Stimulated activated CD4-positive, alpha-beta T cell treated with anti-CD3 and anti-CD28 coated beads, Interleukin-1b, Interleukin-23, amount 100 ng/mL, for 1 hour (primary cell): ENCODE data around the gene TMBIM6.

Experiments
- DNase-seq, 2 donors: peaks; one replicate each; pipeline ENCODE4 v3.0.0-alpha.2; 2020; ENCODE audit warnings: low read depth in 2 of 2

TMBIM6 gene

DNA sequence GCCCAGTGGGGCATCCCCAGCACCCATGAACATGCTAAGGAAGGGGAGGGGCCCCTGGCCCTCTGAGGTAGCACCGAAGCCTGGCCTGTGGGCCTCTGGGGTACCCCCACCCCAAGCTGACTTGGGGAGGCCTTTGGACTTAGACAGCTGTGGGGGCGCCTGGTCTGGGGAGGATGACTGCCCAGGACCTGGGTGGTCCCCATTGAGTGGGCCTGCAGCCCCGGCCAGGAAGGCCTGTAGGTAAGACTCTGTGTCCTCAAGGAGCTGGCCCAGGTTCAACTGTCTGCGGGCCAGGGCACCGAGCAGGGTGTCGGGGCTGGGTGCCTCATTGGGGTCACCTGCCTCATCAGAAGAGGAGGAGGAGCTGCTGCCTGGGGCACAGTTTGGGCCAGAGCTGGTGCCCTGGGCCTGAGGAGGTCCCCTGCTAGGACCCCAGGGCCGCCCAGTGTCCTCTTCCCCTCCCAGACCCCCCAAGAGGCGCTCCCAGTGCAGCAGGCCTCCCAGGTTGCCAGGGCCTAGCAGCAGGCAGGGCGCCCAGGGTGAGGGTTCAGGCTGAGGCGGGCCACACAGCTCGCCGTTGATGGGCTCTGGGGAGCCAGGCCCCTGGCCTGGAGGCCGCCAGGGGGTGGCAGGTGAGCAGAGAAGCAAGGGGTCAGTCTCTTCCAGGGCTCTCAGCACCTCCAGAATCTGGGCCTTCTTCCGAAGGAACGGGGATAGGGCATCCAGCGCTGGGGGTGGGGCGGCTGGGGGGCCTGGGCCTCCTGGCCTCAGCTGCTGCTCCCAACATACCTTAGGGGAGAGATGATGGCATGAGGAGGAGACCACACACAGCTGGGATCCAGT lies 55.5 kb downstream of the TMBIM6 start:
- no peak for DNase-seq

DNA sequence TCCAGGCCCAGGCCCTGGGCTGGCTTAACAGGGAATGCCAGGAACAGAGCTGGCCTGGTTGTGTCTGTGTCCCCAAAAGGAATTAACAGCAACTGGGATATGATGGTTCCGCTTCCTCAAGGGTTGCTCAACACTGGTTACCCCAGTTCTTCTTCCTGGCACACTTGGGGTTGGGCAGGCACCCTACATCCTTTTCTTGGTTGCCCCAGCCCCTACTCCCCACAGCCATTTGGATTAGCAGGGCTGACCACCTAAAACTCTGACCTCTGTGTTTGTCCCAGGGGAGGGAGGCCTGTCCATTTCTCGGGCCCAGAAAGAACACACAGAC lies 56.1 kb downstream of the TMBIM6 start:
- DNase-seq = no peak

DNA sequence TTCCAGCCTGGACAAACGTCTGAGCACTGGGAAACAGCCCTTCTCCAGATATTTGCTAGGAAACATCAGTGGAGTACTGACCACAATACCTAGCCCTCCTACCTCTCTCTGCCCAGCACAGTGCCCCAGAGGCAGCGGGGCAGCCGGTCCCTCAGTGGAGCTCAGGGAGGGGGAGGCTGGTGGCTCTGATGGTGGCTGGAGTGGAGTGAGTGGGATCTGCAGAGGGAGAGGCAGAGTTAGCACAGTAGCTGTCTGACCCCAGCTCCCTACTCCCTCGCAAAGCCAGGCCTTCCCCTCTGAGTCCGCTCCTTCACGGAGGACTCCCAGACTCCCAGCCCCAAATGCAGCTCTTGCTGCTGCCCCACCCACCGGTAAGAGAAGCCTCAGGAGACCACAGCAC lies 56.9 kb downstream of the TMBIM6 start:
- no peak for DNase-seq

GRCh38 chr12:49798934-49799333 lies 57.6 kb downstream of the TMBIM6 start:
- DNase-seq = no peak

DNA sequence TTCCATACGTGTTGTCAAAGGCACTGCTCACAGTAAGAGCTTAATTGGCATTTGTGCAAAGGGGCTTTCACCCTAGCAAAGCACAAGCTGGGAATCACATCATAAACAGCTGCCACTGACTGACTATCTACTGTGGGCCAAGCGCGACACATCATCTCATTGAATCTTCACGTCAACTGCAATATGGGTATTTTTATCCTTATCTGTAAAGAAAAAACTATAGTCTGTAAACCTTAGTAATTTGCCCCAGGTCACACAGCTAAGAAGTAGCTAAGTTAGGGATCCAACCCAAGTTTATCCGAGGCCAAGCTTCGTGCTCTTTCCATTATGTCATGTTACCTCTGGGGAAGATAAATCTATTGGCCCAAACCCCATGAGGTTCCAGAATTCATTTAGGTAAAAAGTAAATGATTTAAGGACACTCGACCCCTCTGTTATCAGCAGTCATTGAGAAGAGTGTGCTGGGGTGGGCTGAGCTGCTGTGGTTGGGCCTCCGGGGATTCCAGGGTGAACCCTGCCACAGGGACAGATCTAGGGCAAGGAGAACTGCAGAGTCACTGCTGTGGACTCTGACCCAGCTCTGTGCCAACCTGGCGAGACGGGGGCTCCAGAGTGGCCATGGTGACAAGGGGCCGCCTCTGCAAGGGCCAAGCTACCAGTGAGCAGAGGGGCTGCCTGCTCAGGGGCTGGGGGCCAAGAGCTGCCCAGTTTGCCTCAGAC lies 59.2 kb downstream of the TMBIM6 start:
- DNase-seq = no peak

GRCh38 chr12:49801141-49802063 lies 60.0 kb downstream of the TMBIM6 start:
- DNase-seq = no peak

GRCh38 chr12:49803693-49804450 lies 62.5 kb downstream of the TMBIM6 start:
- DNase-seq = no peak

DNA sequence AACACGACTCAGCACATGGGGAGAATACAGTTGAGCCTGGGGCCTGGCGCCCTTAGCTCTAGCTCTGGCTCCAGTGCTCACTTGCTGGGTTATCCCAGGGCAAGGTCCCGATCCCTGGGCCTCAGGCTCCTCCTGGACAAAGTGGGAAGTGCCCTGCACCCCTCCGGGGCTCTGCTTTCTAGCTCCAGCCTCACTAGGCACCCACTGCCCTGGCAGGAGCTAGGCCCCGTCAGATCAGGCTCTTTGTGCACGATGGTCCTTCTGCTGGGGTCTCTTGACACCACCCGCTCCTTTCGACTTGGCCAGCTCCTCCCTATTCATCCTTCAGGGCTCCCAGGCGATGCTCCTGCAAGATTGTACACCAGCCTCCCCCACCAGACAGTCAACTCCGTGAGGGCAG lies 63.5 kb downstream of the TMBIM6 start:
- no peak for DNase-seq

GRCh38 chr12:49805409-49805808 lies 64.1 kb downstream of the TMBIM6 start:
- DNase-seq = no peak

- DNase-seq = no peak
These were observed 65.0 kb downstream of the TMBIM6 start for GRCh38 chr12:49806321-49806813.

GRCh38 chr12:49806877-49807276 lies 65.5 kb downstream of the TMBIM6 start:
- DNase-seq = no peak

GRCh38 chr12:49807991-49808580 lies 66.7 kb downstream of the TMBIM6 start:
- no peak for DNase-seq

DNA sequence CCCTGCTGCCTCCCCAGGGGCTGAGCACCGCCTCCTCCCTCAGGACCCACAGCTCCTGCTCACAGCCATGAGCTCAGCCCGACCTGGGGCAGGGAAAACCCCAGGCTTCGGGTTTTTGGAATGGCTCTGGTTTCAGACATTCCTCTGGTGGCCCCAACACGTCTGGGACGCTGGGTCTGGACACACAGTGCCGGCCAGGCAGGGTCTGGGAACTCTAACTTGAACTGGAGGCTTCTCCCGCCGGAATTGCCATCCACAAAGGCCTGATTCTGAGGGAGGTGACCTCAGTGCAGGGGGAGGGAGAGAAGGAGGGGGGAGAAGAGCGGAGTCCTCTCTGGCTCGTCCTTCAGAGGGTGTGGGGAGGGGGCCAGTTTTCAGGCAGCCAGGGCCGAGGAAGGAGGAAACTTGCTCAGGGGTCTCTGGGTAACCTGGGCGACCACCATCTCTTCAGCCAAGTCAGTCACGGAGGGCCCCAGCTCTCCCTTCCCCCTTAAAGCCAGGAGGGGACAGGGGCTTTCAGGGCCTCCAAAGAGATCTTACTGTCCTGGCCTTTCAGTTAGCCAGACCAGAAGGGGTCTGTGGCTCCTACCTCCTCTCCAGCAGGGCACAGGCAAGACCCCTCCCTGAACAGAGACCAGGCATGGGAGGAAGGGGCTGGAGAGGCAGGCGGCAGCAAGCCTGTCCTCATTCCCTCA lies 67.5 kb downstream of the TMBIM6 start:
- DNase-seq = no peak

GRCh38 chr12:49809381-49809905 lies 68.1 kb downstream of the TMBIM6 start:
- DNase-seq = no peak

GRCh38 chr12:49809906-49810389 lies 68.6 kb downstream of the TMBIM6 start:
- no peak for DNase-seq

- no peak for DNase-seq
These were observed 69.8 kb downstream of the TMBIM6 start for GRCh38 chr12:49811136-49811535.

DNA sequence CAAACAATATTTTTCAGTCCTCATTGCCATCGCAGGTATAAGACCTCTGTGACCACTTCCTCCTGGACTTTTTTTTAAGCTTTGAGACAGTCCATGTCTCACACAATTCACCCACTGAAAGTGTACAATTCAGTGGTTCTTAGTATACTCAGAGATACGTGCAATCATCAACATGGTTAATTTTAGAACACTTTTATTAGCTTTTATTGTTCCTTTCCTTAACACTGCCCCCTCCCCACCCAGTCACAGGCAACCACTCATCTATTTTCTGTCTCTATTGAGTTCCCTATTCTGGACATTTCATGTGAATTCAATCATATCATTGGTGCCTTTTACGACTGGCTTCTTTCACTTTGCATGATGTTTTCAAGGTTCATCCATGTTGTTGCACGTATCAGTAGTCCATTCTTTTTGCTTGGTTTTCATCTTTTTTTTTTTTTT lies 70.6 kb downstream of the TMBIM6 start:
- no peak for DNase-seq

DNA sequence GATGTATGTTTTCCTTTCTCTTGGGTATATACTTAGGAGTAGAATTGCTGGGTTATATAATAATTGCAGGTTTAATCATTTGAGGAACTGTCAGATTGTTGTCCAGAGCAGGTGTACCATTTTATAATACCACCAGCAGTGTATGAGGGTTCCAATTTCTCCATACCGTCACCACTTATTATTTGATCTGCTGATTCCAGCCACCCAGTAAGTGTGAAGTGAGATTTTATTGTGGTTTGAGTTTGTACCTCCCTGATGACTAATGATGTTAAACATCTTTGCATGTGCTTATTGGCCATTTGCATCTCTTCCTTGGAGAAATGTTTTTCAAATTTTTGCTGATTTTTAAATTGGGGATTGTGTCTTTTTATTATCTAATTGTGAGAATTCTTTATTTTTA lies 71.8 kb downstream of the TMBIM6 start:
- no peak for DNase-seq
